Activated CD4-positive, alpha-beta T cell treated with anti-CD3 and anti-CD28 coated beads for 4 hours (primary cell): ENCODE results near the gene KRTAP12-4.
"Not testable (repeated sequence)": the region's sequence is repeated elsewhere in the genome, so short reads cannot be mapped to it uniquely, and the experiment has no call there.

Source experiments
- DNase-seq, 2 donors: peaks; one replicate each; pipeline ENCODE4 v3.0.0-alpha.2; 2020

Gene KRTAP12-4

DNA sequence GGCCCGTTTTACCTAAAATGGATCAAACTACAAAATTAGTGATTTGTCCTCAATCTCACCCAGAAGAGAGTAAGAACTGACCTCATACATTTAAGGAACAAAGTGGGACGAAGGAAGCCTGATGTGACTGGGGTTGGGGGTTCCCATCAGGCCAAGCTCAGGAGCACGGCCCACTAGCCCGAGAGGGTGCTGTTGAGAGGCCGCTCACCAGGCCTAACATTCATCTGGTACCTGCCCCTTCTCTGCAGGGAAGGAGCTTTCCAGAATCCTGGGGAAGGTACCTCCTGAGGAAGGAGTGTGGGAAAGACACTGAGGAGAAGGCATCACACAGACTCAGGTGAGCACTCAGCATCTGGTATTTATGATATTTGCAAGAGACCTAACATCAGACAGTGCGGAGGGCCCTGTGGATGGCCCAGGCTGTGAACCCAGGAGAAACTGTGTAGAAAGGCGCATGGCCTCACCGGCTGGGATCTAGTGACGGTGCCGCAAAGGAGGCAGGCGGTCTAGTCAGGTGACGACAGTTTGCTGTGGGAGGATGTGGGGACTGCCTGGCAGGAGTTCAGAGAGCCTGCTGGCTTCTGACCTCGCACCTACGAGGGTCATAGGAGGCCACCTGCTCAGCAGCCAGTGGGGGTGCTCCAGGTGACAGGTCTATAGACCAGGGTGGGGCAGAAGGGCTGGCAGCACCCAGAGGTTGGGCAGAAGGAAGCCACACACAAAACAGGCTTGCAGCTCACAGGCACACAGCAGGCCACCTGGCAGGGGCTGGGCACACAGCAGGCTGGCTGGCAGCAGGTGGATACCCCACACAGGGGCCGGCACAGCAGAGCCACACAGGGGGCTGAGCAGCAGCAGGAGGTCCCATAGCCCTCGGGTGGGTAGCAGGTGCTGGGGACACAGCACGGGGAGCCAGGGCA is 543 bp downstream of the KRTAP12-4 start:
- DNase-seq: peak; percentile 16 to 43

DNA sequence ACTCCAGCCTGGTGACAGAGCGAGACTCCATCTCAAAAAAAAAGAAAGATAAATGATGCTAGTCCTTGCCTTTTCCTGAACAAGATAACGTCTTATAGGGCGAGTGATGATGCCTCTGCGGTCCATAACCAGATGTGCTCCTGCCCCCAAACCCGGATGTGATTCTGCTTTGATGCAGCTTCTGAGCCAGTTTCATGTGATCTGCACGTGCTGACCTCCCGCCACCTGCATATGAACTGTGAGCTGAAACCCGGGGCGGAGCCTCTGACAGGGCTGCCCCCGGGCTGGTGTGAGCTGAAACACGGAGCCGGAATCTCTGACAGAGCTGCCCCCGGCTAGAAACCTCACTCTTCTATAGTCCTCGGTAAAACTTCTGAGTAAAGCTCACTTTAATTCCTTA is 1.3 kb downstream of the KRTAP12-4 start:
- DNase-seq: no peak

DNA sequence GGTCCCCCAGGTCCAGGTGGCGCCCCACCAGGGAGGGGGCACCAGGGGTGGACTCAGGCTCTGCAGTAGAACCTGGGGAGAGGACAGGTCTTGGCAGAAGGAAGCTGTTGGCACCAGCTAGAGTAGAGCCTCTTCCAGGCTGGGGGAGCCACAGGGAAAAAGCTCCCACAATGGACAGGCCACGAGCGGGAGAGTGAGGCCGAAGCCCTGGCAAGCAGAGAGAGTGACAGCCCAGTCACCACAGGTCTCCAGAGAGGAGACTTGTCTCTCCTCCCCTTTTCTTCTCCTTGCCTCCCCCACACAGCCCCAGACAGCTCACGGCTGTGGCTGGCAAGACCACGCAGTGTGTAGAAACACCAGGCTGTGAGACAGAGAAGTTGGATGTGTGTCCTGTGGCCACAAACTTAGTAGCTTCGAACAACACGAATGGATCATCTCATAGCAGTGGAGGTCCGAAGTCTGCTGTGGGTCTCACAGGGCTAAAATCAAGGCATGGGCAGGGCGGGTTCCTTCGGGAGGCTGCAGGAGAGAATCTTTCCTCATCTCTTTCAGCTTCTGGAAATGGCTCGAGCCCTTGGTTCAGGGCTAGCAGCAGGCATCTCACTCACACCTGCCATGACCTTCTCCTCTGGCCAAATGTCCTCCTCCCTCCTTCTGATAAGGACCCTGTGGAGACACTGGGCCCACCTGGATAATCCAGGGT is 3.3 kb downstream of the KRTAP12-4 start:
- no peak for DNase-seq

DNA sequence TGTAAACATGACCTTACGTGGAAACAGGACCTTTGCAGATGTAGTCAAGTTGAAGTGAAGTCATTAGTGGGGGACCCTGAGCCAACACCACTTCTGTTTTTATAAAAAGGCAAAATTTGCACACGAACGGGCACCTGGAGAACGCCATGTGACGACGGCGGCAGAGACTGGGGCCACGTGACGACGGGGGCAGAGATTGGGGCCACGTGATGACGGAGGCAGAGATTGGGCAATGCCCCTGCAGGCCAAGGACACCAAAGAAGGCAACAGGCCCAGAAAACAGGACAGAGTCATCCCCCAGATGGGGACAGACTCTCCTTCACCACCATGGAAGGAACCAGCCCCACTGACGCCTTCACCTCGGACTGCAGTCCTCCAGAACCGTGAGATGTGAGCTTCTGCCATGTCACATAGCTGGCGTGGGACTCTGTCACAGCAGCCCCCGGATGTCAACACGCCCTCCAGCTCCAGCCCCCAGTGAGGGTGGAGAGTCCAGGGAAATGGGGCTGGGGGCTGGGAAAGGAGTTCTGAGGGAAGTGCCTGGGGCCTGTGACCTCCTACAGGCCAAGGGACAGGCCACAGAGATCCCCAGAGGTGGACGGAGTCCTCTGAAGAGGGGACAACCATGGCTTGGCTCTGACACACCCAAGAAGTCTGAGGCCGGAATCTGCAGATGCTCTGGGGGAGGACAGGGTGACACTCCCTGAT is 4.0 kb downstream of the KRTAP12-4 start:
- no peak for DNase-seq

DNA sequence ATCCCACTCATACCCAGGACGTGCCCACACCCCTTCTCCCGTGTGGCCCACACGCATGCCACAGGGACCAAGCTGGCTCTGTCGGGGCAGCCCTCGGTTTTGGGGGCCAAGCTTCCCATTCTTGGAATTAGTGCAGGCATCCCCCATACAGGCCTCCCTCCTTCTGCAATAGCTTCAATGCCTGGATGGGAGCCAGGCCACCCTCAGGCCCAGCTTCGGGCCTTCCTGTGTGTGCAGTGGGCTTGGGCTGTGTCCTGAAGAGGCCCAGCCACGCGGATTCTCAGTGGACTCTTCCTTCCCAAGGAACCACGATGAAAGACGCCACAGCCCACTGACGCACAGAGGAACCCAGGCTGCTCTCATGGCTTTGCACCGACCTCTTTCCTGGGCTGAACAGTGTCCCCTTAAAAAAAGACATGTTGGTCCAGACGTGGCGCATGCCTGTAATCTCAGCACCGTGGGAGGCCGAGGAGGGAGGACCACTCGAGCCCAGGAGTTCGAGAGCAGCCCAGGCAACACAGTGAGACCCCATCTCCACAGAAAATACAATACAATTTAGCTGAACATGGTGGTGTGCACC is 4.8 kb downstream of the KRTAP12-4 start:
- DNase-seq: no peak

DNA sequence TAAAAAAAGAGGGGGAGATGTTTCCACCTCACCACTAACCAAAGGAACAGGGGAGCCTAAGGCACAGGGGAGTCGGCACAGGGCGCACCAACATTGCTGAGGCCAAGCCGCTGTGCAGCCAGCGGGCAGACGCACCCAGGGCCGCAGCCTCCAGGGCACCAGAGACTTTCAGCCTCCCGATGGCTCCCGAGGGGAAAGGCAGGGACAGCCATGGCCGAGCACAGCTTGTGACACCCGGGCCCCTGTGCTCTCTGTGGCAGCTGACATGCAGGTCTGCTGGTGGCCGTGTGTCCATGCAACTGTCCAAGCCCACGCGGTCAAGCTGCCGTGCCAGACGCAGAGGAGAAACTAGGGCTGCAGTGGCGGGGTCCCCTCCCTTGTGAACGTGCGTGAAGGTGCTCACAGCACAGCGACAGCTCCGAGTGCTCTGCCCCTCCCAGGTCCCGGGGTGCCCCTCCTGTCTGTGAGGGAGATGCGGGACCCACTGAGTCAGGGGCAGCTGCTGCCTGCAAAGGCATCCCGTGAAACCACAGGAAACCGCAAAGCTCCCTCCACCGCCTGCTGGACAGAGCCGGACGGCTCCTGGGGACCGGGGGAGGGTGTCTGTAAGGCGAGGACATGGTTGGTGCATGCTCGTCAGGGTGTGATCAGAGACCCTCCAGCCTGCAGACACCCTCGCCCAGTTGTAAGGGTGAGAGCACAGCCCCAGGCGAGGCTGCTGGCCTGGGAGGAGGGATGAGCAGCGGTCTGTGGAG is 5.7 kb downstream of the KRTAP12-4 start:
- DNase-seq: no peak

DNA sequence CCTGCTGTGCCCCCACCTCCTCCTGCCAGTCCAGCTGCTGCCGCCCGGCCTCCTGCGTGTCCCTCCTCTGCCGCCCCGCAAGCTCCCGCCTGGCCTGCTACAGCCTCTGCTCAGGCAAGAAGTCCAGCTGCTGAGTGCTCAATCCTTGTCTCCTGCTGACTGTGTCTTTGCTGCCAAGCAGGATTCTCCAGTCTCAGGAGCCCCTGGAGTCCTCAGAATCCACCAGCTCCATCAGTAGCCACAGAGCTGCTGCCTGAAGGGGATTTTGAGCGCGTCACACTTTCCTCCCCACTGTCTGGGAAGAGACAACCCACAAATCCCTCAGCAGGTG is 7.3 kb downstream of the KRTAP12-4 start:
- no peak for DNase-seq

DNA sequence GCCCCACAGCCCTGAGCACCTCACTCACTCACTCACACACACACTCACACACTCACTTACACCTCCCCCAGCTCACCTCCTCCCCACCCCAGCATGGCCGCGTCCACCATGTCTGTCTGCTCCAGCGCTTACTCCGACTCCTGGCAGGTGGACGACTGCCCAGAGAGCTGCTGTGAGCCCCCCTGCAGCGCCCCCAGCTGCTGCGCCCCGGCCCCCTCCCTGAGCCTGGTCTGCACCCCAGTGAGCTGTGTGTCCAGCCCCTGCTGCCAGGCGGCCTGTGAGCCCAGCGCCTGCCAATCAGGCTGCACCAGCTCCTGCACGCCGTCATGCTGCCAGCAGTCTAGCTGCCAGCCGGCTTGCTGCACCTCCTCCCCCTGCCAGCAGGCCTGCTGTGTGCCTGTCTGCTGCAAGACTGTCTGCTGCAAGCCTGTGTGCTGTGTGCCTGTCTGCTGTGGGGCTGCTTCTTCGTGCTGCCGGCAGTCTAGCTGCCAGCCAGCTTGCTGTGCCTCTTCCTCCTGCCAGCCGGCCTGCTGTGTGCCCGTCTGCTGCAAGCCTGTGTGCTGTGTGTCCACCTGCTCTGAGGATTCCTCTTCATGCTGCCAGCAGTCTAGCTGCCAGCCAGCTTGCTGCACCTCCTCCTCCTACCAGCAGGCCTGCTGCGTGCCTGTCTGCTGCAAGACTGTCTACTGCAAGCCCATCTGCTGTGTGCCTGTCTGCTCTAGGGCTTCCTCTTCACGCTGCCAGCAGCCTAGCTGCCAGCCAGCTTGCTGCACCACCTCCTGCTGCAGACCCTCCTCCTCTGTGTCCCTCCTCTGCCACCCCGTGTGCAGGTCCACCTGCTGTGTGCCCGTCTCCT is 7.9 kb downstream of the KRTAP12-4 start, which contains the start of gene KRTAP10-11:
KRTAP10-11 (plus strand) TSS at position 49 of the 856 bp plus-strand sequence; CDS start at position 94, 45 bp downstream.
- not testable (repeated sequence) for DNase-seq

DNA sequence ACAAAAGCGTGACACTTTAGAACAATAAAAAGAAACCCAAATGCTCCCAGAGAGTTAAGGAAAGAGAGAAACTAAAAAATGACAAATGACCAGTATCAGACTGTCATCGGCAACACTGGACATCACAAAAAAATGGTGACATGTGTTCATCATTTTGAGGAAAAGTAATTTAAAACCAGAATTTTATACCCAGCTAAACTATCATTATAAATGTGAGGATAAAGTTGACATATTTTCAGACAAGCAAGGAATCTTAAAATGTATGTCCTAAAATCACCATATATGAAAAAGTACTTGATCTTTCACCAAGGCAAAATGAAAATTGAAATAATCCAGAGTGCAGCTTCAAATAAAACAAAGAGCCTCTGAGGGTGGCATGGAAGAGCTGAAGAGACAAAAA is 9.6 kb downstream of the KRTAP12-4 start:
- no peak for DNase-seq

DNA sequence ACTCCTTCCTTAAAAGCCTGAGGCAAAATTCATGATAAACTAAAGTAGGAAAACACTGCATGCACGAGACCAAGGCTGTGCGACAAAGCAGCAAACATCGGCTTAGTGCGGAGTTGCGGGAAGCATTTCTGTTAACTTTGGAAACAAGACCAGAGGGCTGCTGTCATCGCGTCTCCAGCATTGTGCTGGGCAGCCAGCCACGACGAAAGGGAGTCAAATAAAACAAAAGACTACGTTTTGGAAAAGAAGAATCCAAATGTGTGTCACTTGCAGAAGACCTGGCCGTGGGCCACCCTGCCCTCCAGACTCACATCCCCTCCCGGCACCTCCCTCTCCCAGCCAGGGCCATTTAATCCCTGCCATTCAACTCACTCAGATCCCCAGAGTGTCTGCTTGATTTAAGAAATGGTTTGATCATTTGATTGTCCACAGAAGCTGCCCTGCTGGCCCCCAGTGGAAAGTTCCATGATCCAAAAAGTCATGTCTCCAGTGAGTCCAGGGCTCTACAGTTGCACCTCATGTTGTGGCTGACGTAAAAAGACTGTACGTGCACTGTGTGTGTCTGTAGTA is 10.6 kb downstream of the KRTAP12-4 start:
- DNase-seq: no peak

DNA sequence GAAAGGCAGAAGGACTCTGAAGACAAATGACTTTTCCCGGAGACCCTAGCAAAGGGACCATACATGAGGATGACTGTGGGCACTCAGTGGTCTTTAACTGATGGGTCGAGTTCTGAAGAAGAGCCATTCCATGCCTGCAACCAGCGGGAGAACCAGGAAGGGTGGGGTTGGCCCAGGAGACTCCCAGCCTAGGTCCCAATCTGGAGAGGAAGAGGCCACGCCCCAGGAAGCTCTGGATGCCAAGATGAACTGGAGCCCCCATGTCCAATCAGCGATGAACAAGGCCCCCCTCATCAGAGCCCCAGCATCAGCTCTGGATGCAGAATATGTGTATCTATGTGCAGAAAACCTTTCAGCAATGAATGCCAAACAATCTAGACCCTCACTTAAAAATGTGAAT is 13.7 kb downstream of the KRTAP12-4 start:
- DNase-seq: no peak

DNA sequence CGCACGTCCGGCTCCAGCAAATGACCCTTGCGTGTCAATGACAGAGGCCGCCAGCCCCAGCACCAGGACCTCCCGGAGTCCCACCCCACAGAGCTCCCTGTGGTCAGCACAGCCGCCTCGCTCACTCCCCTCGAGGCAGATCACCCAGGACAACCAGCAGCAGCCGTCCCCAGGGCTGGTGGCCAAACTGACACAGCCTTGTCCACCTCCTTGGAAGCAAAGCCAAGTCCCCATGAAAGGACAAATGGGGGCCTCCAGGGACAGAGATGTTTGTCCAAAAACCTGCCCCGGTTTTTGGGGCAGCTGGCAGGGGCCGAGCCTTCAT is 15.2 kb downstream of the KRTAP12-4 start:
- no peak for DNase-seq

DNA sequence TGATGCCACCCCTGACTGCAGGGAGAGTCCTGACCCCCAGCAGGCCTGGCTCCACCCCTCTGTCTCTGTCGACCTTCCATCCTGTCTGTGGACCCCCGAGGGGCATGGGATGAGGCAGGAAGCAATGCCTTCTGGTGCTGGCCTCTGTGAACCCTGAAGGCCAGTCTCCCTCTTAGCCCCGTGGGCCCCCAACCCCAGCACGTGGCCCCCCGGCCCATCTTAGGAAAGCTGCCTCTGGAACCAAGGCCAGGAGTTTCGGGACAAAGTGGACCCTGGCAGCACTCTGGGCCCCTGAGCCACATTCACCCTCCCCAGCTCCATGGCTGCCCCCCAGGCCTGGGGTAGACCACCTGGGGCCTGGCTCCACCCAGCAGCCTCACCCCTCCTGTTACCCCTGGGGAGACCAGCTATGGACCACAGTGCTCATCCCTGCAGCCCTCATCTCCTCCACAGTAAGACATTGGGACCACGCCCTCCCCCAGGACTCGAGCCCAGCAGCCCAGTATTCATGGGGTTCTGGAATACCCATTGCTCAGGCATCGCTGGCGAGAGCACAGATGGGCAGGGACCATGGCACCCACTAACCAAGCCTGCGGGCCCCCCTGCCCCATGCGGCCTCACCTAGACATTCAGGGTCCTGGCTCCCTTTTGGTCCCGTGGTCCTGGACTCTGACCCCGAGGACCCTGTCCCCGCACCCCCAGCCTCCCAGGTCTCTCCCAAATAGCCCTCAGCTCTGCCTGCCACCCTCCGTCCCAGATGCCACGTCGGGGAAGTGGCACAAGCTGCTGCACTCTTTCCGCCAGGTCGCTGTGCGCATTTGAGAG is 15.7 kb downstream of the KRTAP12-4 start:
- not testable (repeated sequence) for DNase-seq

DNA sequence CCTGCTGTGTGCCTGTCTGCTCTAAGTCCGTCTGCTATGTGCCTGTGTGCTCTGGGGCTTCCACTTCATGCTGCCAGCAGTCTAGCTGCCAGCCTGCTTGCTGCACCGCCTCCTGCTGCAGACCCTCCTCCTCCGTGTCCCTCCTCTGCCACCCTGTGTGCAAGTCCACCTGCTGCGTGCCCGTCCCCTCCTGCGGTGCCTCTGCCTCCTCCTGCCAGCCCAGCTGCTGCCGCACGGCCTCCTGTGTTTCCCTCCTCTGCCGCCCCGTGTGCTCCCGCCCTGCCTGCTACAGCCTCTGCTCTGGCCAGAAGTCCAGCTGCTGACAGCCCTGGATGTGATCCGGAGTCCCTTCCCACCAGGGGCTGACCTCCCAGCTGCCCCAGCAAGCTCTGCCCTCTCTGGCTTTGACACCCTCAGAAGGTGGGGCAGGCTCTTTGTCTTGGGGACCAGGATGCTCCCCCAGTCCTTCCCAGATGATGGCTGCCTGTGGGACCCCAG is 16.6 kb downstream of the KRTAP12-4 start:
- DNase-seq: not testable (repeated sequence)

DNA sequence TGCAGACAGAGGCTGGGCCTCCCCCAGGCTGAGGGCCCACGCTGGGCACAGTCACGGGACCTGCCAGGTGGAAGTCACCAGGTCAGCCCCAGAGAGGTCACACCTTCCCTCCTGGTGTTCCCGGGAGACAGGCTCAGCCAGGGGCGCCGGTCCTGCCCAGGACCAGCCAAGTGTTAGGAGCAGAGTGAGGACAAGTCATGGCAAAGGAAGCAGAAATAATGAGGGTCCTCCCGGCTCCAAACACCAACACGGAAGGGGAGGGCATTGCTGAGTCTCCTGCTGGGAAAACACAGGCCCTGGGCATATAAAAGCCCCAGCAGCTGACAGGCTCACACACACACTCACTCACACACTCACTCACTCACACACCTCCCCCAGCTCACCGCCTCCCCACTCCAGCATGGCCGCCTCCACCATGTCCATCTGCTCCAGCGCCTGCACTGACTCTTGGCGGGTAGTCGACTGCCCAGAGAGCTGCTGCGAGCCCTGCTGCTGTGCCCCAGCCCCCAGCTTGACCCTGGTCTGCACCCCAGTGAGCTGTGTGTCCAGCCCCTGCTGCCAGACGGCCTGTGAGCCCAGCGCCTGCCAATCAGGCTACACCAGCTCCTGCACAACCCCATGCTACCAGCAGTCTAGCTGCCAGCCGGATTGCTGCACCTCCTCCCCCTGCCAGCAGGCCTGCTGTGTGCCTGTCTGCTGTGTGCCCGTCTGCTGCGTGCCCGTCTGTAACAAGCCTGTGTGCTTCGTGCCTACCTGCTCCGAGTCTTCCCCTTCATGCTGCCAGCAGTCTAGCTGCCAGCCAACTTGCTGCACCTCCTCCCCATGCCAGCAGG is 17.2 kb downstream of the KRTAP12-4 start, which contains the start of gene KRTAP10-10:
KRTAP10-10 (plus strand) TSS at position 339 of the 833 bp plus-strand sequence; CDS start at position 401, 62 bp downstream.
- DNase-seq: no peak

DNA sequence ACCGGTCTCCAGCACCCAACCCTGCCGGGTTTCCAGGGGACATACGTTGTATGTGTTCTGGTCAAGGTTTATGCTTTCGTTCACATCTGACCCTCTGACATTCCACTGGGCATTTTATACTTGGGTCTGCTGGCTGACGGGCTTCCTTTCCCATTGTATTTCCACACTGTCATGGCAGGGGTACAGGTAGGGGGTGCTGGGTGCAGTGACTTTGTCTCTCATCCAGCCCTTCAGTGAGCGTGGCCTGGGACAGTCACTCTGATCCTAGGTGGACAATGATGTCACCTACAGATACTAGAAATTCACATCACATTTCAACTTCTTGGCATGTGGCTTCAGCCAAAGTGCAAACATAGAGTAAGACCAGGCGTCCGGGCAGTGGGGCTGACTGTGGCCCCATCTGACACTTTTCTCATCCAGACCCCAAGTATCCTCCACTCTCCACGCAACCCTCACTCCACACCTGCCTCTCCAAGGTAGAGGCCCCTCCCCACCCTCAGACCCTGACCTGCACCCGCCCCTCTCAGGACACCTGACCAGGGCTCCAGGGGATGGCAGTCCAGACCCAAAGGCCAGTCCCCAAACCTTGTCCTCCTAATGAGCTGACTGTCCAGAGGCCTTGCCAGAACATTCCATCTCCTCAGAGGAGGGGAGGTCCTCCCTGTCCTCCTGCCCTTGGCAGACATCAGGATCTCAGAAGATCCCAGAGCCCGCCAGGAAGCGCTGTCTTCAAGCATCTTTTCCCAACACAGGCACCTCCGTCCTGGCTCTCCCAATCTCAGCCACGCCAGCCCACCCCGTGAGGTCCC is 18.0 kb downstream of the KRTAP12-4 start:
- no peak for DNase-seq

DNA sequence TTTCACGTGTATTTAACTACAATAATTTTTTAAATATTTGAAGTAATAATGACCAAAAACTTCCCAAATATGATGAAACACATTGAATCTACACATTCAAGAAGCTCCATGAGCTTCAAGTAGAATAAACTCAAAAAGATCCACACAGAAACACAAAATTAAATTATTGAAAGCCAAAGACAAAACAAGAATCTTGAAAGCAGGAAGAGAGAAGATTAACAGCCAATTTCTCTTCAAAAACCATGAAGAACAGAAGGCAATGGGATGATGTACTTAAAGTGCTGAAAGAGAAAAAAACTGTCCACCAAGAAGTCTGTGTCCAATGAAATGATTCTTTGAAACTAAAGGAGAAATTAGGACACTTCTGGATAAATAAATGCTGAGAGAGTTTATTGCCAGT is 22.4 kb downstream of the KRTAP12-4 start:
- no peak for DNase-seq

DNA sequence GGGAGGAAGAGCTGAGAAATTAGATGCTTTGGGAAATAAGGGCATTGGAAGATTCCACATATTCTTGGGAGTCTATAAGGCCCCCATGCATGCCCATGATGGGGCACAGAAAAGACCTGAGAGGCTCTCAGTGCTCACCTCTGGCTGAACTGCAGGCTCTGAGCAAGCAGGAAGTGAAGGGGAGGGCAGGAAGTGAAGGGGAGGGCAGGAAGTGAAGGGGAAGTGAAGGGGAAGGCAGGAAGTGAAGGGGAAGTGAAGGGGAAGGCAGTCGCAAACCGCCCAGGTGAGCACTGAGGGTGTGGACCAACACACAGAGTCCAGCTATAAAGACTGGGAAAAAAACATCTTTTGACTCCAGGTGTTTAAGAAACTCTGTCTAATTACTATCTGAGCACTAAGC is 24.0 kb downstream of the KRTAP12-4 start:
- no peak for DNase-seq
